Liver (tissue), 9 donors: ENCODE measurements around the gene CKMT2. TPM values are rescaled to one million over a fixed set of nuclear protein-coding genes. Genes with fewer than 3 reads are reported as not detected.
"Not testable (repeated sequence)": the region's sequence is repeated elsewhere in the genome, so short reads cannot be mapped to it uniquely, and the experiment has no call there.

Experiments used
- DNase-seq: peaks from one replicate; pipeline ENCODE4 v3.0.0-alpha.2; 2017; ENCODE audit warnings: low spot score
- H3K27ac ChIP-seq, 2 donors: one replicate each; pipeline ENCODE4 v1.7.0; 2013; ENCODE audit warnings: inconsistent platforms in 2 of 2, low read length in 2 of 2, control low read depth in 1 of 2, low read depth in 1 of 2, mild to moderate bottlenecking in 1 of 2
- H3K27me3 ChIP-seq, 4 donors: one replicate each; pipeline versions ENCODE4 v1.6.1 to v1.7.0; 2013; ENCODE audit warnings: low read length in 3 of 4, inconsistent platforms in 1 of 4, mild to moderate bottlenecking in 1 of 4, moderate library complexity in 1 of 4; ENCODE audit not compliant: control insufficient read depth in 4 of 4, insufficient read depth in 4 of 4
- H3K36me3 ChIP-seq, 4 donors: one replicate each; pipeline versions ENCODE4 v1.6.1 to v1.7.0; 2013; ENCODE audit warnings: low read length in 3 of 4, mild to moderate bottlenecking in 3 of 4, low read depth in 1 of 4, moderate library complexity in 1 of 4; ENCODE audit not compliant: control insufficient read depth in 4 of 4, insufficient read depth in 3 of 4
- H3K4me1 ChIP-seq, 4 donors: one replicate each; pipeline versions ENCODE4 v1.6.1 to v1.7.0; 2013; ENCODE audit warnings: low read length in 3 of 4, mild to moderate bottlenecking in 3 of 4, moderate library complexity in 1 of 4; ENCODE audit not compliant: control insufficient read depth in 4 of 4, insufficient read depth in 4 of 4
- H3K4me3 ChIP-seq, 3 donors: one replicate each; pipeline versions ENCODE4 v1.6.1 to v1.7.0; 2013; ENCODE audit warnings: low read length in 3 of 3, control low read depth in 1 of 3, low read depth in 1 of 3, mild to moderate bottlenecking in 1 of 3
- H3K9ac ChIP-seq, 2 donors: one replicate each; pipeline ENCODE4 v1.7.0; 2013; ENCODE audit warnings: low read length in 2 of 2, mild to moderate bottlenecking in 2 of 2, moderate library complexity in 2 of 2, control low read depth in 1 of 2, low read depth in 1 of 2
- H3K9me3 ChIP-seq, 4 donors: one replicate each; pipeline versions ENCODE4 v1.6.1 to v1.7.0; 2013; ENCODE audit warnings: low read length in 3 of 4; ENCODE audit not compliant: control insufficient read depth in 4 of 4
- FOXA1 ChIP-seq: IDR thresholded peaks from 2 replicates; pipeline ENCODE4 v1.6.1; 2016; ENCODE audit warnings: antibody characterized with exemption
- GABPA ChIP-seq, 2 donors: IDR thresholded peaks in 1 of 2; conservative IDR thresholded peaks in 1 of 2; 2 replicates each; pipeline ENCODE4 v1.6.1; 2016; ENCODE audit warnings: antibody characterized with exemption in 2 of 2, mild to moderate bottlenecking in 1 of 2, moderate library complexity in 1 of 2
- HNF4A ChIP-seq, 2 donors: conservative IDR thresholded peaks; 2 replicates each; pipeline ENCODE4 v1.6.1; 2016; ENCODE audit warnings: antibody characterized with exemption in 2 of 2, mild to moderate bottlenecking in 2 of 2
- HNF4G ChIP-seq: IDR thresholded peaks from 2 replicates; pipeline ENCODE4 v1.6.1; 2016; ENCODE audit warnings: antibody characterized with exemption
- JUND ChIP-seq, 2 donors: IDR thresholded peaks; 2 replicates each; pipeline ENCODE4 v1.6.1; 2016; ENCODE audit warnings: antibody characterized with exemption in 2 of 2
- NR2F2 ChIP-seq: IDR thresholded peaks from 2 replicates; pipeline ENCODE4 v1.6.1; 2016; ENCODE audit warnings: antibody characterized with exemption
- RAD21 ChIP-seq, 2 donors: IDR thresholded peaks; 2 replicates each; pipeline ENCODE4 v1.6.1; 2016; ENCODE audit warnings: antibody characterized with exemption in 2 of 2, mild to moderate bottlenecking in 2 of 2
- RXRA ChIP-seq, 2 donors: IDR thresholded peaks; 2 replicates each; pipeline ENCODE4 v1.6.1; 2017 to 2018; ENCODE audit warnings: antibody characterized with exemption in 2 of 2, mild to moderate bottlenecking in 1 of 2
- SP1 ChIP-seq: IDR thresholded peaks from 2 replicates; pipeline ENCODE4 v1.6.1; 2018; ENCODE audit warnings: antibody characterized with exemption, mild to moderate bottlenecking
- YY1 ChIP-seq: IDR thresholded peaks from 2 replicates; pipeline ENCODE4 v1.6.1; 2016; ENCODE audit warnings: antibody characterized with exemption, mild to moderate bottlenecking
- WGBS: extraction: QIAGEN DNeasy Blood & Tissue Kit; methylation state at CpG from one replicate; pipeline ENCODE4 v1.1.7; 2013; 5-methylcytosine and 5-hydroxymethylcytosine counted together
- polyA plus RNA-seq, 2 donors: library from polyadenylated mRNA; stranded (reverse) in 1 of 2; unstranded in 1 of 2; fragments of 200-250 nt in 1 of 2; fragments of >200 nt in 1 of 2; fragmentation: Nextera tagmentation in 1 of 2; extraction: Ambion mirVana in 1 of 2; gene quantifications; one replicate each; pipeline versions ENCODE4 v1.2.1 to v1.2.3, GENCODE V29; 2013 to 2015
- total RNA-seq, 2 donors: library from RNA; depleted of rRNA; stranded (reverse); fragments of >200 nt; gene quantifications; one replicate each; pipeline ENCODE4 v1.2.3, GENCODE V29; 2014
- TF ChIP-seq, protein P1 (sequence below): IDR thresholded peaks from 2 replicates; pipeline ENCODE4 v1.6.1; 2016; ENCODE audit warnings: antibody characterized with exemption
- TF ChIP-seq, protein P2 (sequence below): IDR thresholded peaks from 2 replicates; pipeline ENCODE4 v1.6.1; 2016; ENCODE audit warnings: antibody characterized with exemption
- TF ChIP-seq, protein P3 (sequence below): fragments of 150-350 bp; IDR thresholded peaks from 2 replicates; pipeline ENCODE4 v1.5.1; 2017; ENCODE audit warnings: improper control_type of control experiment, low read depth, low read length; ENCODE audit not compliant: missing input control
- TF ChIP-seq, protein P4 (sequence below): IDR thresholded peaks from 2 replicates; pipeline ENCODE4 v1.6.1; 2016; ENCODE audit warnings: antibody characterized with exemption, mild to moderate bottlenecking
- donor health status: healthy.
- donor health status: healthy.
- donor health status: healthy.
- donor health status: healthy.
- donor health status: healthy.

CKMT2 gene
- total and polyA plus RNA-seq, 4 donors = 0.20 to 2.6 (median 0.82) TPM

DNA sequence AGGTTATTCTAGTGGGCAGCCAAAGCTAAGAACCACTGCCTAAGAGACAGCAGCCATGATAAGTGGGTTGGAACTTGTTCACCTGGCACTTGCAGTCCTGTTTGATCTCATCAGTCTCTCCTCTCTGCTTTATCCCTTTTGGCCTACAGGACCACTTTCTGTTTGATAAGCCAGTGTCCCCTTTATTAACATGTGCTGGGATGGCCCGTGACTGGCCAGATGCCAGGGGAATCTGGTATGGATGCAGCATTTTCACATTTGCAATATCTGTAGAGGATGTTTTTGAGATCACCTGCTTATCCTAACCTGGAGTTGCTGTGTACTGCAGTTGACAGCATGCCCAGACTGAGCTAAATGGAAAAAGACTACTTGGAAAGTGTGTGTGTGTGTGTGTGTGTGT, 23.6 kb downstream of the CKMT2 start:
- TF ChIP-seq FOXA1 (no peak), HNF4A (conservative IDR thresholded peaks at IDR 0.05) (no peak), JUND (IDR thresholded peaks at IDR 0.05) (no peak), RXRA (IDR thresholded peaks at IDR 0.05) (no peak), GABPA (IDR thresholded peaks at IDR 0.05 in 1 of 2, conservative IDR thresholded peaks at IDR 0.05 in 1 of 2) (no peak), HNF4G (no peak), NR2F2 (no peak), RAD21 (IDR thresholded peaks at IDR 0.05) (no peak), YY1 (no peak)
- TF ChIP-seq, protein P1, sequence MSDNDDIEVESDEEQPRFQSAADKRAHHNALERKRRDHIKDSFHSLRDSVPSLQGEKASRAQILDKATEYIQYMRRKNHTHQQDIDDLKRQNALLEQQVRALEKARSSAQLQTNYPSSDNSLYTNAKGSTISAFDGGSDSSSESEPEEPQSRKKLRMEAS = no peak
- TF ChIP-seq, protein P2, sequence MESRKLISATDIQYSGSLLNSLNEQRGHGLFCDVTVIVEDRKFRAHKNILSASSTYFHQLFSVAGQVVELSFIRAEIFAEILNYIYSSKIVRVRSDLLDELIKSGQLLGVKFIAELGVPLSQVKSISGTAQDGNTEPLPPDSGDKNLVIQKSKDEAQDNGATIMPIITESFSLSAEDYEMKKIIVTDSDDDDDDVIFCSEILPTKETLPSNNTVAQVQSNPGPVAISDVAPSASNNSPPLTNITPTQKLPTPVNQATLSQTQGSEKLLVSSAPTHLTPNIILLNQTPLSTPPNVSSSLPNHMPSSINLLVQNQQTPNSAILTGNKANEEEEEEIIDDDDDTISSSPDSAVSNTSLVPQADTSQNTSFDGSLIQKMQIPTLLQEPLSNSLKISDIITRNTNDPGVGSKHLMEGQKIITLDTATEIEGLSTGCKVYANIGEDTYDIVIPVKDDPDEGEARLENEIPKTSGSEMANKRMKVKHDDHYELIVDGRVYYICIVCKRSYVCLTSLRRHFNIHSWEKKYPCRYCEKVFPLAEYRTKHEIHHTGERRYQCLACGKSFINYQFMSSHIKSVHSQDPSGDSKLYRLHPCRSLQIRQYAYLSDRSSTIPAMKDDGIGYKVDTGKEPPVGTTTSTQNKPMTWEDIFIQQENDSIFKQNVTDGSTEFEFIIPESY = no peak
- TF ChIP-seq, protein P3, sequence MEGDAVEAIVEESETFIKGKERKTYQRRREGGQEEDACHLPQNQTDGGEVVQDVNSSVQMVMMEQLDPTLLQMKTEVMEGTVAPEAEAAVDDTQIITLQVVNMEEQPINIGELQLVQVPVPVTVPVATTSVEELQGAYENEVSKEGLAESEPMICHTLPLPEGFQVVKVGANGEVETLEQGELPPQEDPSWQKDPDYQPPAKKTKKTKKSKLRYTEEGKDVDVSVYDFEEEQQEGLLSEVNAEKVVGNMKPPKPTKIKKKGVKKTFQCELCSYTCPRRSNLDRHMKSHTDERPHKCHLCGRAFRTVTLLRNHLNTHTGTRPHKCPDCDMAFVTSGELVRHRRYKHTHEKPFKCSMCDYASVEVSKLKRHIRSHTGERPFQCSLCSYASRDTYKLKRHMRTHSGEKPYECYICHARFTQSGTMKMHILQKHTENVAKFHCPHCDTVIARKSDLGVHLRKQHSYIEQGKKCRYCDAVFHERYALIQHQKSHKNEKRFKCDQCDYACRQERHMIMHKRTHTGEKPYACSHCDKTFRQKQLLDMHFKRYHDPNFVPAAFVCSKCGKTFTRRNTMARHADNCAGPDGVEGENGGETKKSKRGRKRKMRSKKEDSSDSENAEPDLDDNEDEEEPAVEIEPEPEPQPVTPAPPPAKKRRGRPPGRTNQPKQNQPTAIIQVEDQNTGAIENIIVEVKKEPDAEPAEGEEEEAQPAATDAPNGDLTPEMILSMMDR = no peak
- no peaks in the 10 kb centered on the region for H3K9me3 ChIP-seq
- H3K4me1 ChIP-seq = no peaks in the 10 kb centered on the region
- H3K36me3 ChIP-seq = peaks cover 0 to 3% (median 1%) of the 10 kb centered on the region in 4 donors
- no peak overlapping the region for H3K27ac ChIP-seq
- H3K4me3 ChIP-seq = no peak overlapping the region
- H3K9ac ChIP-seq = no peak overlapping the region
- WGBS = 95% methylated on average over 1 of the region's 1 CpG
- no peaks in the 10 kb centered on the region for H3K27me3 ChIP-seq
- no peak for DNase-seq

DNA sequence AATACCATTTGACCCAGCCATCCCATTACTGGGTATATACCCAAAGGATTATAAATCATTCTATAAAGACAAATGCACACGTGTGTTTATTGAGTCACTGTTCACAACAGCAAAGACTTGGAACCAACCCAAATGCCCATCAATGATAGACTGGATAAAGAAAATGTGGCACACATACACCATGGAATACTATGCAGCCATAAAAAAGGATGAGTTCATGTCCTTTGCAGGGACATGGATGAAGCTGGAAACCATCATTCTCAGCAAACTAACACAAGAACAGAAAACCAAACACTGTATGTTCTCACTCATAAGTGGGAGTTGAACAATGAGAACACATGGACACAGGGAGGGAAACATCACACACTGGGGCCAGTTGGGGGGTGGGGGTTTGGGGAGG, 29.7 kb downstream of the CKMT2 start:
- 97% methylated on average over 1 of the region's 1 CpG for WGBS
- H3K36me3 ChIP-seq, H3K27me3 ChIP-seq, H3K9ac ChIP-seq, H3K27ac ChIP-seq, H3K9me3 ChIP-seq, H3K4me3 ChIP-seq, DNase-seq, H3K4me1 ChIP-seq: not testable (repeated sequence)

DNA sequence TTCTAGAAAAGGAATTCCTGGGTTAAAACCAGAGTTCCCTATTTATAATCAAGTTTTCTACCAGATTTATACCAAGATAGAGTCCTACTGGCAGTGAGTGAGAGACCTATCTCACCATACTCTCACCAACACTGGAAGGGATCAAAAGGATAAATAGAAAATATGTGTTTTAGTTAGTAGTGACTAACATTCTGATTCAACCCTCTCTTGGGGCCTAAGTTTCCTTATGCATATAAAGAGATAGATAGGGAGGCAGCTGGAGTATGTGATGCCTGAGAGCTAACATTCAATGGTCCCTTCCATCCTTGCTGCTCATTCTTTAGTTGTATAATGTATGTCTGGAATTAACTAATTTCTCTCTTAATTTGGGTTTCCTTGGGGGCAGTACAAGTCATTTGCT, 32.0 kb downstream of the CKMT2 start:
- Histone ChIP-seq H3K27me3 (no peaks in the 10 kb centered on the region), H3K9ac (no peak overlapping the region), H3K9me3 (no peaks in the 10 kb centered on the region), H3K4me3 (no peak overlapping the region), H3K27ac (no peak overlapping the region), H3K4me1 (no peaks in the 10 kb centered on the region), H3K36me3 (peaks cover 0 to 3% (median 0%) of the 10 kb centered on the region in 4 donors)
- DNase-seq = no peak
- TF ChIP-seq NR2F2 = no peak
- TF ChIP-seq HNF4A (conservative IDR thresholded peaks at IDR 0.05) = no peak
- TF ChIP-seq, protein P4, sequence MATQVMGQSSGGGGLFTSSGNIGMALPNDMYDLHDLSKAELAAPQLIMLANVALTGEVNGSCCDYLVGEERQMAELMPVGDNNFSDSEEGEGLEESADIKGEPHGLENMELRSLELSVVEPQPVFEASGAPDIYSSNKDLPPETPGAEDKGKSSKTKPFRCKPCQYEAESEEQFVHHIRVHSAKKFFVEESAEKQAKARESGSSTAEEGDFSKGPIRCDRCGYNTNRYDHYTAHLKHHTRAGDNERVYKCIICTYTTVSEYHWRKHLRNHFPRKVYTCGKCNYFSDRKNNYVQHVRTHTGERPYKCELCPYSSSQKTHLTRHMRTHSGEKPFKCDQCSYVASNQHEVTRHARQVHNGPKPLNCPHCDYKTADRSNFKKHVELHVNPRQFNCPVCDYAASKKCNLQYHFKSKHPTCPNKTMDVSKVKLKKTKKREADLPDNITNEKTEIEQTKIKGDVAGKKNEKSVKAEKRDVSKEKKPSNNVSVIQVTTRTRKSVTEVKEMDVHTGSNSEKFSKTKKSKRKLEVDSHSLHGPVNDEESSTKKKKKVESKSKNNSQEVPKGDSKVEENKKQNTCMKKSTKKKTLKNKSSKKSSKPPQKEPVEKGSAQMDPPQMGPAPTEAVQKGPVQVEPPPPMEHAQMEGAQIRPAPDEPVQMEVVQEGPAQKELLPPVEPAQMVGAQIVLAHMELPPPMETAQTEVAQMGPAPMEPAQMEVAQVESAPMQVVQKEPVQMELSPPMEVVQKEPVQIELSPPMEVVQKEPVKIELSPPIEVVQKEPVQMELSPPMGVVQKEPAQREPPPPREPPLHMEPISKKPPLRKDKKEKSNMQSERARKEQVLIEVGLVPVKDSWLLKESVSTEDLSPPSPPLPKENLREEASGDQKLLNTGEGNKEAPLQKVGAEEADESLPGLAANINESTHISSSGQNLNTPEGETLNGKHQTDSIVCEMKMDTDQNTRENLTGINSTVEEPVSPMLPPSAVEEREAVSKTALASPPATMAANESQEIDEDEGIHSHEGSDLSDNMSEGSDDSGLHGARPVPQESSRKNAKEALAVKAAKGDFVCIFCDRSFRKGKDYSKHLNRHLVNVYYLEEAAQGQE = no peak
- TF ChIP-seq SP1 = no peak
- TF ChIP-seq, protein P1 = no peak
- TF ChIP-seq, protein P2 = no peak
- no peak for TF ChIP-seq JUND (IDR thresholded peaks at IDR 0.05)
- no peak for TF ChIP-seq YY1
- TF ChIP-seq RXRA (IDR thresholded peaks at IDR 0.05) = no peak
- TF ChIP-seq, protein P3 = no peak
